GM12878 (cell line): Measurements from ENCODE around the gene C1orf35. TPM values are rescaled to one million over a fixed set of nuclear protein-coding genes. Genes with fewer than 3 reads are reported as not detected.

Experiments used
- ATAC-seq: fragments of 200-7000 bp; cut with Tn5 transposase; 3 replicates; pipeline ENCODE4 v1.9.1; 2020; ENCODE audit warnings: mild to moderate bottlenecking, moderate library complexity
- BruUV-seq: library from RNA; stranded (reverse); fragments of 400-500 nt; replicated peaks from 2 replicates; lab custom pipeline; 2021; lab: Mats Ljungman, UMichigan
- CTCF ChIA-PET: fragments of 300-600 bp; sonication (Branson Sonifier 250); formaldehyde crosslinking; extraction: SDS; loops from one replicate; lab custom pipeline; 2021; ENCODE audit warnings: inconsistent platforms; lab: Yijun Ruan, JAX
- POLR2A ChIA-PET: fragments of 350-600 bp; formaldehyde crosslinking; extraction: SDS; loops from one replicate; lab custom pipeline; 2021; ENCODE audit warnings: inconsistent platforms; lab: Charles Lee
- RAD21 ChIA-PET: fragments of 300-600 bp; sonication (Branson Sonifier 250); formaldehyde crosslinking; loops from one replicate; lab custom pipeline; 2023; ENCODE audit warnings: antibody characterized with exemption; ENCODE audit not compliant: unreplicated experiment; lab: Charles Lee
- SMC1A ChIA-PET: fragments of 300-600 bp; sonication (Branson Sonifier 250); formaldehyde crosslinking; loops from one replicate; lab custom pipeline; 2023; ENCODE audit not compliant: unreplicated experiment, uncharacterized antibody; lab: Charles Lee
- DNase-seq: peaks from one replicate; pipeline ENCODE4 v3.0.0-alpha.2; 2011; ENCODE audit warnings: low read depth, low spot score
- FAIRE-seq: peaks from 3 replicates; lab custom pipeline; 2011; peaks lifted over from hg19 to GRCh38; lab: Jason Lieb, UNC
- H2AFZ ChIP-seq: 2 replicates; pipeline ENCODE4 v1.6.0; 2011; ENCODE audit warnings: low read depth, low read length, control low read depth; ENCODE audit not compliant: control insufficient read depth
- H3K27ac ChIP-seq: 2 replicates; pipeline ENCODE4 v1.5.1; 2011; ENCODE audit warnings: control low read depth; ENCODE audit not compliant: control insufficient read depth, insufficient read depth
- H3K27me3 ChIP-seq, 2 experiments: replicated peaks in 1 of 2; 2 replicates each; pipeline versions ENCODE4 v1.6.0 to v1.6.1; 2011; ENCODE audit warnings: low read length in 1 of 2; ENCODE audit not compliant: control insufficient read depth in 2 of 2, insufficient read depth in 2 of 2
- H3K36me3 ChIP-seq, 2 experiments: 2 replicates each; pipeline ENCODE4 v1.5.1; 2011; ENCODE audit warnings: low read length in 1 of 2; ENCODE audit not compliant: control insufficient read depth in 2 of 2, insufficient read depth in 2 of 2
- H3K4me1 ChIP-seq: 2 replicates; pipeline ENCODE4 v1.6.1; 2011; ENCODE audit warnings: mild to moderate bottlenecking, low read length, moderate library complexity, mixed read lengths; ENCODE audit not compliant: control insufficient read depth, insufficient read depth
- H3K4me2 ChIP-seq: 2 replicates; pipeline ENCODE4 v1.6.0; 2011; ENCODE audit warnings: control low read depth; ENCODE audit not compliant: control insufficient read depth, insufficient read depth
- H3K4me3 ChIP-seq: fragments of 200-600 bp; sonication (generic); 2 replicates; pipeline ENCODE4 v1.5.1; 2016
- H3K79me2 ChIP-seq: 2 replicates; pipeline ENCODE4 v1.6.0; 2011; ENCODE audit warnings: low read length; ENCODE audit not compliant: control insufficient read depth, insufficient read depth
- H3K9ac ChIP-seq: 2 replicates; pipeline ENCODE4 v1.8.0; 2011; ENCODE audit warnings: low read length, control low read depth, mixed read lengths; ENCODE audit not compliant: control insufficient read depth, insufficient read depth
- H3K9me3 ChIP-seq: replicated peaks from 3 replicates; pipeline ENCODE4 v1.5.1; 2011; ENCODE audit warnings: mild to moderate bottlenecking, low read length; ENCODE audit not compliant: control insufficient read depth, insufficient read depth
- H4K20me1 ChIP-seq: 2 replicates; pipeline ENCODE4 v1.6.0; 2011; ENCODE audit not compliant: control insufficient read depth, insufficient read depth
- ATF2 ChIP-seq: IDR thresholded peaks from 2 replicates; pipeline ENCODE4 v1.6.1; 2012; ENCODE audit warnings: low read length, inconsistent platforms
- EGR1 ChIP-seq, 2 experiments: IDR thresholded peaks; 1 replicate in 1 of 2; 2 replicates in 1 of 2; pipeline ENCODE4 v1.6.1; 2011 to 2012; ENCODE audit warnings: low read depth in 2 of 2, low read length in 2 of 2, borderline replicate concordance in 1 of 2, mild to moderate bottlenecking in 1 of 2, moderate library complexity in 1 of 2
- LARP7 ChIP-seq: fragments of 450-650 bp; IDR thresholded peaks from 2 replicates; pipeline ENCODE4 v1.6.1; 2017; ENCODE audit warnings: mild to moderate bottlenecking
- POLR2A ChIP-seq: IDR thresholded peaks from 2 replicates; pipeline ENCODE4 v1.6.1; 2011; ENCODE audit warnings: low read depth, mild to moderate bottlenecking, low read length
- SMAD5 ChIP-seq: IDR thresholded peaks from 2 replicates; pipeline ENCODE4 v1.6.1; 2016; ENCODE audit warnings: antibody characterized with exemption, low read depth
- WGBS: methylation state at CpG from one replicate; pipeline ENCODE4 v1.1.6; 2016; ENCODE audit warnings: low lambda C conversion rate; ENCODE audit not compliant: insufficient replicate concordance, insufficient coverage; ENCODE audit errors: missing lambda C conversion rate; 5-methylcytosine and 5-hydroxymethylcytosine counted together
- in situ Hi-C: fragments of 300-500 bp; cut with MboI; formaldehyde crosslinking; loops from 9 replicates; pipeline ENCODE4 v1.14.3; 2018; ENCODE audit warnings: mixed read lengths
- intact Hi-C: fragments of 100-400 bp; cut with micrococcal nuclease; formaldehyde crosslinking; loops from one replicate; pipeline ENCODE4 v1.14.2; 2022; ENCODE audit not compliant: unreplicated experiment
- polyA plus RNA-seq, 11 experiments: library from polyadenylated mRNA; depleted of rRNA in 4 of 11; unstranded in 6 of 11; stranded (reverse) in 5 of 11; fragments of >200 nt; fragmentation: Nextera tagmentation in 4 of 11; fragmentation: Illumina TruSeq in 1 of 11; extraction: Ambion mirVana in 4 of 11; extraction: Trizol in 1 of 11; gene quantifications; 1 replicate in 1 of 11; 2 replicates in 10 of 11; pipeline versions ENCODE4 v1.2.1 to v1.2.3, GENCODE V29; 2011 to 2016; ENCODE audit warnings: inconsistent platforms in 2 of 11, missing spikeins in 2 of 11, low read depth in 1 of 11
- total RNA-seq, 4 experiments: library from RNA; depleted of rRNA in 3 of 4; stranded (reverse); fragments of >200 nt in 3 of 4; fragmentation: Illumina TruSeq in 1 of 4; extraction: Trizol in 1 of 4; gene quantifications; 2 replicates each; pipeline versions ENCODE4 v1.2.1 to v1.2.3, GENCODE V29; 2013 to 2021

The C1orf35 gene
- total and polyA plus RNA-seq, 10 of the 15 experiments (the other 5 are each of a cell fraction or from before 2014, with no cell fraction given): 2.5 to 27.0 (median 10.6) TPM

DNA sequence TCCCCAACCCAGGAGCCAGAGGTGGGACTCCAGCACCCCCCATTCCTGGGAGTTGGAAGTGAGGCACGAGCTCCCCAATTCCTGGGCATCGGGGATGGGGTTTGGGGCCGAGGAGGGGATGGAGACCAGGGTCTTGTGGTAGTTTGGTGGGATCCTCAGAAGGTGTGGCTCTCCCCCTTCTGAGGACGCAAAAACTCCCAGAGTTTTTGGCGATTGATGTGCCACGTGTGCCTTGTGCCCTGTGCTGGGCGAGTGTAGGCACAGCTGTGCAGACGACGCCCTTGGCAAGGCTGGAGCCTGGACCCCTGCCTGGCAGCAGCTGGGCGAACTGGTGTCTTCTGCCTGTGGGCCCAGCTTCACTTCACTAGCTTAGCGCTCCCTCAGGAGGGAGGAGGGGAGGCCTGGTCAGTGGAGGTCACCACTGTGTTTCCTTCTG, 39.6 kb upstream of the C1orf35 start:
- ChIA-PET RAD21 (no interaction called here), POLR2A (interaction anchor here (1.0 to 5.6 kb wide), 2 partner anchors 22 to 23 kb away, joined by 3 to 43 read pairs; partner anchors contain the start of gene IBA57), CTCF (interaction anchor here (0.8 to 2.4 kb wide), 3 partner anchors 12 to 23 kb away, joined by 3 to 18 read pairs (median 9); partner anchors contain the start of gene IBA57), SMC1A (interaction anchor here (1.0 kb wide), 1 partner anchor 334 kb away, joined by 3 read pairs; no protein-coding TSS in a partner anchor)
- 74% methylated on average over 10 of the region's 11 CpGs for WGBS
- in situ Hi-C loops: no loop called here
- no TSS peak for BruUV-seq
- H3K79me2 ChIP-seq: peaks cover 56% of the 10 kb centered on the region
- peaks cover 17% of the 10 kb centered on the region for H3K4me1 ChIP-seq
- intact Hi-C loops: no loop called here
- no peaks in the 10 kb centered on the region for H3K27me3 ChIP-seq
- peaks cover 6% of the 10 kb centered on the region; the same call in 1 of the 2 replicates for H4K20me1 ChIP-seq
- no peaks in the 10 kb centered on the region for H3K9me3 ChIP-seq
- no peak overlapping the region for H3K4me3 ChIP-seq
- DNase-seq: no peak
- no peak for ATAC-seq
- peaks cover 7 to 8% of the 10 kb centered on the region in 2 experiments; a peak in 3 of 4 replicates for H3K36me3 ChIP-seq
- no peak overlapping the region; the same call in 1 of the 2 replicates for H3K9ac ChIP-seq
- no peak for FAIRE-seq
- no peak for TF ChIP-seq ATF2
- no peak for TF ChIP-seq POLR2A
- TF ChIP-seq LARP7: no peak
- TF ChIP-seq SMAD5: no peak
- TF ChIP-seq EGR1 (IDR thresholded peaks at IDR 0.05; ENCODE audit: borderline replicate concordance in 1 of 2, low read depth in 2 of 2, low read length in 2 of 2): no peak
- H2AFZ ChIP-seq: no peak overlapping the region
- peak overlapping the region; percentile 86 for H3K4me2 ChIP-seq
- H3K27ac ChIP-seq: no peak overlapping the region
